ENCODE results near the gene KDM4F.

The KDM4F gene

GRCh38 chr11:95091663-95092180, 42.5 kb downstream of the KDM4F start:
- H3K4me3 ChIP-seq (replicated peaks; ENCODE audit: low read depth, low read length) = no peak overlapping the region
- DNase-seq (ENCODE audit: low read depth) = no peak
- no peak for TF ChIP-seq CTCF (IDR thresholded peaks at IDR 0.05; ENCODE audit: low read length, missing control alignments)

GRCh38 chr11:95092549-95093324, 43.5 kb downstream of the KDM4F start:
- TF ChIP-seq CTCF (IDR thresholded peaks at IDR 0.05; ENCODE audit: low read length, missing control alignments) = peak; percentile 64
- peak; percentile 52 for DNase-seq (ENCODE audit: low read depth)
- no peak overlapping the region for H3K4me3 ChIP-seq (replicated peaks; ENCODE audit: low read depth, low read length)

- no peak for TF ChIP-seq CTCF (IDR thresholded peaks at IDR 0.05; ENCODE audit: low read length, missing control alignments)
- H3K4me3 ChIP-seq (replicated peaks; ENCODE audit: low read depth, low read length) = no peak overlapping the region
- DNase-seq (ENCODE audit: low read depth) = no peak
Measured at GRCh38 chr11:95093548-95093947, 44.3 kb downstream of the KDM4F start.

- DNase-seq (ENCODE audit: low read depth) = peak; percentile 54
- H3K4me3 ChIP-seq (replicated peaks; ENCODE audit: low read depth, low read length) = no peak overlapping the region
- TF ChIP-seq CTCF (IDR thresholded peaks at IDR 0.05; ENCODE audit: low read length, missing control alignments) = no peak
Measured at GRCh38 chr11:95095858-95096587, 46.8 kb downstream of the KDM4F start.

- TF ChIP-seq CTCF (IDR thresholded peaks at IDR 0.05; ENCODE audit: low read length, missing control alignments) = no peak
- DNase-seq (ENCODE audit: low read depth) = no peak
- no peak overlapping the region for H3K4me3 ChIP-seq (replicated peaks; ENCODE audit: low read depth, low read length)
Measured at GRCh38 chr11:95097209-95097608, 48.0 kb downstream of the KDM4F start.

- TF ChIP-seq CTCF (IDR thresholded peaks at IDR 0.05; ENCODE audit: low read length, missing control alignments) = no peak
- H3K4me3 ChIP-seq (replicated peaks; ENCODE audit: low read depth, low read length) = no peak overlapping the region
- DNase-seq (ENCODE audit: low read depth) = no peak
Measured at GRCh38 chr11:95098826-95099225, 49.6 kb downstream of the KDM4F start.

Measured in fibroblast of pulmonary artery (primary cell).